Sigmoid colon (tissue), 4 donors: Measurements from ENCODE around the gene CTBP2.

Experiments used
- CTCF ChIP-seq, 4 experiments: fragments of 450-650 bp in 3 of 4; fragments of 200-600 bp in 1 of 4; IDR thresholded peaks; one replicate each; pipeline ENCODE4 v1.5.1; 2016 to 2019; ENCODE audit warnings: antibody characterized with exemption in 4 of 4, mild to moderate bottlenecking in 3 of 4, moderate library complexity in 2 of 4
- EP300 ChIP-seq, 4 donors: sonication (generic); formaldehyde crosslinking; IDR thresholded peaks; one replicate each; pipeline ENCODE4 v1.6.1; 2017; ENCODE audit warnings: antibody characterized with exemption in 4 of 4
- POLR2A ChIP-seq, 2 donors: fragments of 450-650 bp; IDR thresholded peaks; one replicate each; pipeline ENCODE4 v1.6.1; 2016; ENCODE audit warnings: antibody characterized with exemption in 2 of 2, mild to moderate bottlenecking in 2 of 2, moderate library complexity in 2 of 2

- TF ChIP-seq POLR2A (IDR thresholded peaks at IDR 0.05) (no peak), CTCF (IDR thresholded peaks at IDR 0.05) (no peak), EP300 (IDR thresholded peaks at IDR 0.05) (no peak)
Observed at GRCh38 chr10:125193306-125193877, 33.0 kb upstream of the CTBP2 start.
